Activated CD8-positive, alpha-beta memory T cell treated with anti-CD3 and anti-CD28 coated beads, Interleukin-2, amount 50 U/mL, for 1 hour (primary cell): ENCODE results near the gene AGPS.
"Not testable (repeated sequence)": the region's sequence is repeated elsewhere in the genome, so short reads cannot be mapped to it uniquely, and the experiment has no call there.

Source experiments
- DNase-seq: peaks from one replicate; pipeline ENCODE4 v3.0.0-alpha.2; 2020; ENCODE audit errors: extremely low read depth

AGPS gene

DNA sequence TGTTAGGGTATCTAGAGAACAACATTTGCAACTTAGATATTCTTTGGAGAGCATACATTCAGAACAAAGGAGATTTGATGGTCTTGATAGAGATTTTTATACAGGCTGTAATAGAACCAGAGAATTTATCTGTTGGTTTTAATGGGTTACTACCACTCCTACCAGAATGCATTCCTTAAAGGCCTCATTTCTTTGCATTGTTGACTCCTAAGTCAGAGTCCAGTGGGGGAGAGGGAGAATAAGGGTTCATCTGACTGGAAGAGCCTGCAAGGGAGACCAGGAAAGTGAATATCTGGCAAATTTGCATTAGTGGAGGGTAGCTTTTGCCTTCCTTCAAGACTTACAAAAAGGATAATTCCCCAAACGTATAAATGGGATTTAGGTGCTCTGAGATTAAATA is 29.7 kb downstream of the AGPS start:
- no peak for DNase-seq

DNA sequence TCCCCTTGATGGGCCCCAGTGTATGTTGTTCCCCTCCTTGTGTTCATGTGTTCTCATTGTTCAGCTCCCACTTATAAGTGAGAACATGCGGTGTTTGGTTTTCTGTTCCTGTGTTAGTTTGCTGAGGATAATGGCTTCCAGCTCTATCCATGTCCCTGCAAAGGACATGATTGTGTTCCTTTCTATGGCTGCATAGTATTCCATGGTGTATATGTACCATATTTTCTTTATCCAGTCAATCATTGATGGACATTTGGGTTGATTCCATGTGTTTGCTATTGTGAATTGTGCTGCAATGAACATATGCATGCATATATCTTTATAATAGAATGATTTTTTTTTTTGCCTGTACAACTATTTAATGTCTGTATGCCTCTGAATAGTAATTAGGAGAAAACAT is 31.5 kb downstream of the AGPS start:
- not testable (repeated sequence) for DNase-seq

- not testable (repeated sequence) for DNase-seq
Observed at GRCh38 chr2:177424620-177425019, 32.0 kb downstream of the AGPS start.

GRCh38 chr2:177427316-177427715 is 34.7 kb downstream of the AGPS start:
- DNase-seq, result no peak

DNA sequence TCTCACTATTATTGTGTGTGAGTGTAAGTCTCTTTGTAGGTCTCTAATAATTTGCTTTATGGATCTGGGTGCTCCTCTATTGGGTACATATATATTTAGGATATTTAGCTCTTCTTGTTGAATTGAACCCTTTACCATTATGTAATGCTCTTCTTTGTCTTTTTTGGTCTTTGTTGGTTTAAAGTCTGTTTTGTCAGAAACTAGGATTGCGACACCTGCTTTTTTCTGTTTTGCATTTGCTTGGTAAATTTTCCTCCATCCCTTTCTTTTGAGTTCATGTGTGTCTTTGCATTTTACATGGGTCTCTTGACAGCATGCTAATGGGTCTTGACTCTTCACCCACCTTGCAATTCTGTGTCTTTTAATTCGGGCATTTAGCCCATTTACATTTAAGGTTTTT is 35.4 kb downstream of the AGPS start:
- DNase-seq, result not testable (repeated sequence)

- no peak for DNase-seq
Observed at GRCh38 chr2:177429688-177430325, 37.2 kb downstream of the AGPS start.

- no peak for DNase-seq
Observed at GRCh38 chr2:177430411-177430810, 37.8 kb downstream of the AGPS start.

DNA sequence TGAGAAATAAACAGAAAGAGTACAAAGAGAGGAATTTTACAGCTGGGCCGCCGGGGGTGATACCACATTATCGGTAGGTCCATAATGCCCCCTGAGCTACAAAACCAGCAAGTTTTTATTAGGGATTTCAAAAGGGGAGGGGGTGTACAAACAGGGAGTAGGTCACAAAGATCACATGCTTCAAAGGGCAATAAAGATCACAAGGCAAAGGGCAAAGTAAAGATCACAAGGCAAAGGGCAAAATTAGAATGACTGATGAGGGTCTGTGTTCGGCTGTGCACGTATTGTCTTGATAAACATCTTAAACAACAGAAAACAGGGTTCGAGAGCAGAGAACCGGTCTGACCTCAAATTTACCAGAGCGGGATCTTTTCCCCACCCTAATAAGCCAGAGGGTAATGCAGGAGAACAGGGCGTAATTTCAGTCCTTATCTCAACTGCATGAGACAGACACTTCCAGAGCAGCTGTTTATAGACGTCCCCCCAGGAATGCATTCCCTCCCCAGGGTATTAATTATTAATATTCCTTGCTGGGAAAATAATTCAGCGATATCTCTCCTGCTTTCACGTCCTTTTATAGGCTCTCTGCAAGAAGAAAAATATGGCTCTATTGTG is 38.6 kb downstream of the AGPS start:
- DNase-seq, result not testable (repeated sequence)

DNA sequence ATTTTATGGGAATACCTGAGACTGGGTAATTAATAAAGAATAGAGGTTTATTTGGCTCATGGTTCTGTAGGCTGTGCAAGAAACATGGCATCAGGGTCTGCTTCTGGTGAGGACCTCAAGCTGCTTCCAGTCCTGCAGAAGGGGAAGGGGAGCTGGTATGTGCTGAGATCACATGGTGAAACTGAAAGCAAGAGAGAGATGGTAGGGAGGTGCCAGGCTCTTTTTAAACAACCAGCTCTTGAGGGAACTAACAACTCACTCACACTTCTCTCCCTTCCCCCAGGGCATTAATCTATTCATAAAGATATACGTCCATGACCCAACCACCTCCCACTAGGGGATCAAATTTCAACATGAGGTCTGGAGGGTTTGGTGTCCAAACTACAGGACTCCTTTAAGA is 40.1 kb downstream of the AGPS start:
- DNase-seq, result no peak

- DNase-seq, result no peak
Observed at GRCh38 chr2:177433402-177433801, 40.8 kb downstream of the AGPS start.

GRCh38 chr2:177434475-177434874 is 41.9 kb downstream of the AGPS start:
- no peak for DNase-seq

DNA sequence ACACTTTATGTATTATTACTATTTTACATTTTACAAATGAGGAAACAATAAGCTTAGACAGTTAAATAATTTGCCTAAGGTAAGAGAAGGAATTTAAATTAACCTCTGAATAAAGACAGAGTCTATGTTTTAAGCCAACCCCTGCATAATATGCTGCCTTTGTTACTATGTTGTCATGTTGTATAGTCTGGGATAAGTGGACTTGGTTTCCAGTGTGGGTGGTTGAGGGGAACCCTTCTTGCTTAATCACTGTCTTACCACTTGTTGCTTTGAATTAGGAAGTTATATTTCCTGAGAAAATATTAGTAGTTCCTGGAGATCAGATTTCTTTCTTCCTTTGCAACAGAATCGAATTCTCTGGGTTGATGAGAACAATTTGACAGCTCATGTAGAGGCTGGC is 52.6 kb downstream of the AGPS start:
- no peak for DNase-seq

- DNase-seq, result no peak
Observed at GRCh38 chr2:177448031-177448430, 55.5 kb downstream of the AGPS start.

DNA sequence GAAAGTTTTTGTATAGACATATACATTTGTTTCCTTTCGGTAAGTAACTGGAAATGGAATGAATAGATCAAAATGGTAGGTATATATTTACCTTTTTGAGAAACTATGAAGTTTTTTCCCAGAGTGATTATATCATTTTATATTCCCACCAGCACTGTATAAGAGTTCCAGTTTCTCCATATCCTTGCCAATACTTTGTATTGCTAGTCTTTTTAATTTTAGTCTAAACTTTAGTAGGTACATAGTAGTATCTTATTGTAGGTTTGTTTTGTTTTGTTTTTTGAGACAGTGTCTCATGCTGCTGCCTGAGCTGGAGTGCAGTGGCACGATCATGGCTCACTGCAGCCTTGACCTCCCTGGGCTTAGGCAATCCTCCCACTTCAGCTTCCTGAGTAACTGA is 56.6 kb downstream of the AGPS start:
- no peak for DNase-seq

GRCh38 chr2:177455187-177455586 is 62.6 kb downstream of the AGPS start:
- no peak for DNase-seq

GRCh38 chr2:177459756-177460155 is 67.2 kb downstream of the AGPS start:
- DNase-seq, result not testable (repeated sequence)

DNA sequence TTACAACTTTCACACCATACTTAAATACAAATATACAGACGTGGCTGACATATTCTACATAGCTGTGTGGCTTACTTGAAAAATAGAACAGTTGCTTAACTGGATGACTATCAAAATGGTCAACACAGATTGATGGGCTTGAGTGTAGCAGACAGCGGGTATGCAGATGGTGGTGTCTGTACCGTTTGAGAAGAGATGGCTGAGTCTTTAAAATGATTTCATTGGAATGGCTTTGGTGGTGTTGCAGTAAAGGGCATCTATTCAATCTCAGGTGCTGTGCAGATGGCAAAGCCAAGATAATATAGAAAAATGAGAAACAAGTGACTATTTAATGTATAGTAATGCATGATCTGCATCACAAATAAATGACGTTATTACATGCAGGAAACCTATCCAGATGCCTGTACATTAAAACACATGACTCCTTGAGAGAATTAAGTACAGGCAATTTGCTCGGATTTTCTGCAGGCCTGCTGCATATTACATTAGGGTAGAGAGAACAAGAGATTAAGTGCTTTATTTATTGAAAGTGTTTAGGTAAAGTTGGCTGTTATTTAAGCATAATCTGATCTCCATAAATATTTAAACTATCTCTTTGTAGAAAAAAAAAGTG is 68.5 kb downstream of the AGPS start:
- no peak for DNase-seq

GRCh38 chr2:177464549-177464948 is 72.0 kb downstream of the AGPS start:
- no peak for DNase-seq

DNA sequence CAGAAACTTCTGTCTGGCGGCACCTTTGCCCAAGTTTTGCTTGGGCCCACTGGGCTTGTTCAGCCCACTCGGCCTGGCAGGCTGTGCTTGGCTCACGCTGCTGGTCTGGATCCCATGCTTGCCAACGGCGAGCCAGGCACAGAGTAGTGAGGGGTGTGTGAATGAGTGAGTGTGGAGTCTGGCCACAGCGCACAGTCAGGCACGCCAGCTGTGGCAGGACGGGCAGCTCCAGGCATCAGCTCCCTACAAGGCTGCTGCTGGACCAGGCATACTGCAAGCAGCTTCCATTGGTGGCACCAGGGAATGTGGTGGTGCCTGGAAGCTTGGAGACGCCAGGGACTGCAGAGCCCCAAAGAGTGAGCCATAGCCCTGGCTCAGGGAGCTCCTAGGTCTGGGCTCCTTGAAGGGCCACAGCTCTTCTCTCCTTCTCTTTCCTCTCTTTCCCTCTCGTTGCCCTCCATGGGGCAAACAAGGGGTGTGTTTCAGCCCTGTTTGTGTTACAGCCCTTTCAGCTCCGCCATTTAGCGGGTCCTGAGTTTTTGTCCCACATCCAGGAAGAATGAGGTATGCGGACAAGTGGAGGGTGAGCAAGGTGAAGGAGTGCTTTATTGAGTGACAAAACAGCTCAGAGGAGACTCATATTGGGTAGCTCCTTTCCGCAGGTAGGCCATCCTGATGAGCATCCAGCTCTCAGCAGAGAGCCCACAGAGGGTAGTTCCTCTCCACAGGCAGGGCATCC is 73.0 kb downstream of the AGPS start:
- no peak for DNase-seq

DNA sequence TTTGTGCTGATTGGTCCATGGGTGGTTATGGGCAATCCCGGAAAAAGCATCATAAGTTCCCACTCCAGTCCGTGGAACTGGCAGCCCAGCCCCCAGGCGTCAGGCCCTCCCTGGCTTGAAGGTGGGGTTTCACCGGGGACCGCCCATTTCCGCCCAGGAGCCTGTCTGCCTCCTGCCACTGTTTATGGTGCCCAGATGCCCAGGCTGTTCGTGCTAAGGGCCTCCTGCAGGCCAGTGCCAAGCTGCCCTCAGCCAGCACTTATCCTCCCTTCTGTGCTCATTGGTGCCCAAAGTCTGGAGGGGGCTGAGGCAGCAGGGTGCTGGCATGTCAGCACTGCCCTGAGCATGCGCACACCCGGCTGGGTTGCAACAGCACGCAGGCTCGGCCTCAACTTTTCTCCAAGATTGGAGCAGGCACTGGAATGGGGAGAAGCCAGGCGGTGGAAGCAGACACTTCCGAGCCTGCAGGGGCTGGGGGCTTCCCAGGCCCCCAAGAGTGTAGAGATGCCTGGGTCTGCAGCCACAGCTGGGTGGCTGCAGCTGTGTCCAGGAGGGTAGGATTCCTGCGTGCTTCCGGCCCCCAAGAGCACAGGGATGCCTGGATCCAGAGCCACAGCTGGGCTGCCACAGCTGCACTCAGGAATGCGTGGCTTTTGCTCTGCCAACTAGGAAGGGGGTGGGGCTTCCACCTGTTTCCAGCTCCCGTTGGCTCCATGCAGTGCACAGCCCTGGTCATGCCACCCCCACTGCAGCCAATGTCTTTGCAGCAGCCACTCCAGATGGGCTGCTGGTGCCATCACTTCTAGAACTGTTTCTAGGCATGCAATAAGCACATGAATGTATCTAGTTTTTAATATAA is 74.0 kb downstream of the AGPS start:
- DNase-seq, result no peak

GRCh38 chr2:177467646-177468045 is 75.1 kb downstream of the AGPS start:
- no peak for DNase-seq

DNA sequence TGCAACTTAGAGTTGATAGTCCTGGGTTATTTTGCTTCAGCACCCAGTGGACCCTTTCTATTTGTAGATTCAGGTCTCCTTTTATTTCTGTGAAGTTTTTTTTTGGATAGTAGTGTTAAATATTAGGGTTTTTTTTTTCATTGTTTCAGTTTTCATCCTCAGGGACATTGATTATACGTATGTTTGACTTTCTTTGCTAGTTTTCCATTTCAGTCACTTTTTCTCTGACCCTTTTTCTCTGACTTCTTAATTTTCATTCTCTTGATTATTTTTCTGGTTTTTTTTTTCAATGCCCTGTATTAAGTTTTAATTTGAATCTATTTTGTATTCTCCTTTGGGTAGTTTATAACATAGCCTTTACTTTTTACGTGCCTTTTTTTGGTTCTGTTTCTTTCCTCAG is 79.4 kb downstream of the AGPS start:
- no peak for DNase-seq
